Neural crest cell (in vitro differentiated cells): ENCODE measurements around the gene SYT4. TPM values are rescaled to one million over a fixed set of nuclear protein-coding genes. Genes with fewer than 3 reads are reported as not detected.

Source experiments
- DNase-seq: peaks from one replicate; pipeline ENCODE4 v3.0.0; 2021; ENCODE audit warnings: low read depth, mixed read lengths, low spot score
- H3K27ac Mint-ChIP-seq: one replicate; pipeline ENCODE4 v1.8.0; 2021; ENCODE audit warnings: mild to moderate bottlenecking, mixed read lengths; ENCODE audit not compliant: unreplicated experiment
- H3K27me3 Mint-ChIP-seq: 2 replicates; pipeline ENCODE4 v1.8.0; 2021; ENCODE audit warnings: low read depth, mild to moderate bottlenecking, mixed read lengths
- H3K36me3 Mint-ChIP-seq: 2 replicates; pipeline ENCODE4 v1.8.0; 2021; ENCODE audit warnings: low read depth, mild to moderate bottlenecking, mixed read lengths
- H3K4me1 Mint-ChIP-seq: 2 replicates; pipeline ENCODE4 v1.8.0; 2021; ENCODE audit warnings: mixed read lengths
- H3K4me3 Mint-ChIP-seq: one replicate; pipeline ENCODE4 v1.8.0; 2021; ENCODE audit warnings: mild to moderate bottlenecking, mixed read lengths
- H3K9me3 Mint-ChIP-seq: 2 replicates; pipeline ENCODE4 v1.8.0; 2021; ENCODE audit warnings: mixed read lengths
- CTCF ChIP-seq: fragments of 200-600 bp; sonication (generic); conservative IDR thresholded peaks from 2 replicates; pipeline ENCODE4 v1.5.0; 2021; ENCODE audit warnings: antibody characterized with exemption, mild to moderate bottlenecking
- total RNA-seq: library from RNA; stranded (reverse); gene quantifications from 2 replicates; pipeline ENCODE4 v1.2.1, GENCODE V29; 2021

Gene SYT4
- total RNA-seq, 1 donor from 2014 or later: 8.2 TPM

DNA sequence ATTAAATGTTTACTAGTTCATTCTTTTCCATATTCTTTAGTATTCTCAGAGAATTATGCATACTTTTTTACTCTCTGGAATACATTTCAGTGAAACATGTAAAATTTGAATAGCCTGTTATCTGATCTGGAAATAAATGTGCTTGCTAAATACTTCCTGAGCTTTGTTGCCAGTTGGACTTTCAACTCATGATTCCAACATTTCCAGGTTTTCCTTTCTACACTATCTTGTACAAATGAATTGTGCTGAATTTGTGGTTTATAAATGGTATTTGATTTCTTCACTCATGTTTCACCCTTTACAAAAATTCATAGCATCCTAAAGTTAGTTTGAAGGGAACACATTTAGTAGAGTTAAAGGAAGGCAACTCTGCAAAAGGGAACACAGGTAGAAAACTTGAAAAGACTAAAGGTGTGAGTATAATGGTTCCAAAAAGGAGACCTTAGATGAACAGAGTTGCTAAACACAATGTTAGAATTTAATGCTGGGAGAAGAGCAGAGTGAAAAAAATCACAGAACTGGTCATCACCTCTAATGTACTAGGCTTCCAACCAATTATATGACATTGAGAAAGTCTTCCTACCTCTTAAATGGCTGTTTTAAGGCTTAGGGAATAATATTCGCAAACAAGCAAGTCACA, 28.6 kb downstream of the SYT4 start:
- TF ChIP-seq CTCF: no peak
- H3K27me3 Mint-ChIP-seq: no peaks in the 10 kb centered on the region
- H3K9me3 Mint-ChIP-seq: no peaks in the 10 kb centered on the region
- H3K36me3 Mint-ChIP-seq: no peaks in the 10 kb centered on the region
- DNase-seq: no peak
- H3K27ac Mint-ChIP-seq: no peak overlapping the region
- H3K4me1 Mint-ChIP-seq: no peaks in the 10 kb centered on the region
- no peak overlapping the region for H3K4me3 Mint-ChIP-seq

DNA sequence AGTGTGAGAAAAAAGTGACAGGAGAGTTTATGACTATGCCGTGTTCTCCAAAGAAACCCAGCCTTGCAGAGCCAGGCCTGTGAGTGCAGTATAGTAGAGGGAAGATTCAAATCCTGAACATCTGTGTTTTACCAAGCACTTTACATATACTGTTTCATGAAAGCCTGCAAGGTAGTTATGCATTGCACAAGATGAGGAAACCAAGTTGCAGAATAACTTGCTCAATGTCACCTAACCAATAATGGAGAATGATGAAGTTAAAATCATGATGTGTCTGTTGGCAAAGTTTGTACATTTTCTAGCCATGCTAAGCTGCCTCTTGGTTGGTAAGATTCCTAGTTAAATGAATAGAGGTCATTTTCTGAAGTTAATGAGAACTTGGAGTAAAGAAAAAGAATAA, 29.3 kb downstream of the SYT4 start:
- Mint-ChIP-seq H3K9me3 (no peaks in the 10 kb centered on the region), H3K27ac (no peak overlapping the region), H3K27me3 (no peaks in the 10 kb centered on the region), H3K4me1 (no peaks in the 10 kb centered on the region), H3K4me3 (no peak overlapping the region), H3K36me3 (no peaks in the 10 kb centered on the region)
- TF ChIP-seq CTCF: no peak
- DNase-seq: no peak

GRCh38 chr18:43238429-43238828, 38.9 kb downstream of the SYT4 start:
- H3K9me3 Mint-ChIP-seq: no peaks in the 10 kb centered on the region
- DNase-seq: no peak
- no peak overlapping the region for H3K4me3 Mint-ChIP-seq
- TF ChIP-seq CTCF: no peak
- H3K4me1 Mint-ChIP-seq: no peaks in the 10 kb centered on the region
- H3K27me3 Mint-ChIP-seq: no peaks in the 10 kb centered on the region
- no peaks in the 10 kb centered on the region for H3K36me3 Mint-ChIP-seq
- H3K27ac Mint-ChIP-seq: no peak overlapping the region

GRCh38 chr18:43236921-43237320, 40.4 kb downstream of the SYT4 start:
- Mint-ChIP-seq H3K27me3 (no peaks in the 10 kb centered on the region), H3K27ac (no peak overlapping the region), H3K4me3 (no peak overlapping the region), H3K4me1 (no peaks in the 10 kb centered on the region), H3K9me3 (no peaks in the 10 kb centered on the region), H3K36me3 (no peaks in the 10 kb centered on the region)
- no peak for TF ChIP-seq CTCF
- DNase-seq: no peak

GRCh38 chr18:43234889-43235288, 42.4 kb downstream of the SYT4 start:
- TF ChIP-seq CTCF: no peak
- Mint-ChIP-seq H3K36me3 (no peaks in the 10 kb centered on the region), H3K27ac (no peak overlapping the region), H3K27me3 (no peaks in the 10 kb centered on the region), H3K9me3 (no peaks in the 10 kb centered on the region), H3K4me3 (no peak overlapping the region), H3K4me1 (no peaks in the 10 kb centered on the region)
- no peak for DNase-seq
